Activated T-cell treated with anti-CD3 and anti-CD28 coated beads for 4 hours (primary cell): ENCODE data around the gene ZNF132.

Source experiments
- DNase-seq: peaks from one replicate; pipeline ENCODE4 v3.0.0-alpha.2; 2020

The ZNF132 gene

DNA sequence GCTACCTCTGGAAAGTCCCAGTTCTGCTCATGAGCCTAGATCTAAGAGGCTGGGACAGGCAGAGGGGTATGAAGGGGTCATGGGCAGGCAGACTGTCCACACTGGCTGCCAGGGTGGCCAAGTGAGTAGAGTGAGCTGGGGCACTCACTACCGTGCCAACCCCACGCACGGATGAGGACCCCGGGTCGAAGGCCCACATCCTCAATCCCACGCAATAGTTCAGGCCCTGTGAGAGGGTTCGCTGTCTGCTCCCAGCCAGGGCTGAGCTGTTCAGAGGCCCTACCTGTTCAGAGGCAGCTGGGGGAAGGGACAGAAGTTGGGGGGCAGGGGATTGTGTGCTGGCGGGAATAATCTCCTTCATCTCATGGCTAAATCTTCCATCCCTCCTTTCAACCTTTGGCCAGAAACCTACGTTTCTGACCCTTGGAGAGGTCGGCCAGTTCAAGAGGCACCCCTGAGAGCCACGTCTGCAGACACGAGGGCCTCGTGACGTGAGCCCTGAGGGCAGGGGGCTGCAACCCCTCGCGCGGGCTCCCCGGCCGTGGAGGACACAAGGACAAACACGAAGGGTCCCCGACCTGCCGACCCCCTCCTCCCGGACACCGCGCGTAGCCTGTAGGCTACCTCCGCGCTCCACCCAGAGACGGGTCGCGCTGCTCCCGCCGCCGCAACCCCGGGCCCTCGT is 53.9 kb downstream of the ZNF132 start:
- no peak for DNase-seq

DNA sequence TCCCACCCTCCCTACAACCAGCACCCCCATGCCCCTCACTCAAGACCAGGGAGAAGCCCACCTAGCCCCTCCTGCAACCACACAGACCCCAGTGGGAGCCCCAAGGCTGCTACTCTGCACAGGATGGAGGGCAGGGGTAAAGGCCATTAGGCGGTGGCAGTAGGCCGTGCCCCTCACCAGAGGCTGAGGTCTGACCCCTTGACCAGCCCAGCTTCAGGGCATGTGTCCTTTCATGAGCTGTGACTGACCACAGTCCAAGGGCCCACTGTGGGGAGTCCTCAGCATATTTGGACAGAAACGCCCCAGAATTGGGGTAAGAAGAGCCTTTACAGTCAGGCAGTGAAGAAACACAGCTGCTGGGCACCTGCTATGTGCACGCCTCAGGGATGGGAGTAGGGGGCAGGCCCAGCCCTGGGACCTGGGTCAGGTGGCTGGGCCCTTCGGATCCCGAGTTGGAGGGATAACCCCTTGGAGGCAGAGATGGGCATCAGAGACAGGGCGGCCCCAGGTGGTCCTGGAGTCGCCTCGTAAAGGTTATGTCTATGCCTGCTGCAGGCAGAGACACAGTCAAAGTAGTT is 54.6 kb downstream of the ZNF132 start:
- DNase-seq = no peak

GRCh38 chr19:58382997-58383603 is 56.9 kb downstream of the ZNF132 start:
- DNase-seq = no peak
